Measurements from ENCODE around the gene HLCS. TPM values are rescaled to one million over a fixed set of nuclear protein-coding genes. Genes with fewer than 3 reads are reported as not detected.

Gene HLCS
- total and polyA plus RNA-seq, 2 of the 8 experiments (the other 6 are each of a cell fraction or from before 2014, with no cell fraction given), result 4.7 to 12.2 TPM

DNA sequence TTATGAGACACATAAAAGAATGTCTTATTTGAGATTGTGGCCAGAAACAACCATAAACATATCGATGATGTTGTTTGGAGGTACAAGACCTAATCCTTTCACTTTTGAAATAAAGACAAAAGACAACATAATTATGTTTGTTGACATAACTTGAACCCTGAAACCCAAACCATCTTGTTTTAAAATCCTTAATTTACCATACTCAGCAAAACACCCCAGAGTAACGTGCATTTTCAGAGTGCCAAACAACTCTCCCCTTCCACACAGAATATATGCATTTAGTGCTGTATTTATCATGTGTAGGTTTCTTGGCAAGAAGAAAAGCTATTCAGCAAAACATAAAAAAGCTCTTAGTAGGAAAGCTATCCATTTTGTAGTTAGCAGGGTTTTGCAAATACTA, 250.1 kb downstream of the HLCS start:
- Histone ChIP-seq H2BK5ac (ENCODE audit: low read depth, low read length) (no peak overlapping the region), H2AFZ (ENCODE audit: low read length) (no peak overlapping the region), H3K4me1 (replicated peaks in 1 of 4; ENCODE audit: control insufficient read depth in 3 of 4, insufficient read depth in 4 of 4, low read length in 3 of 4) (peaks cover 0 to 7% (median 3%) of the 10 kb centered on the region in 4 experiments; a peak in 4 of 7 replicates), H2BK120ac (replicated peaks; ENCODE audit: low read depth, low read length) (no peak overlapping the region), H3K27me3 (replicated peaks in 1 of 4; ENCODE audit: control insufficient read depth in 3 of 4, extremely low read depth in 1 of 4, insufficient read depth in 3 of 4, low read length in 3 of 4) (peaks cover 0 to 18% (median 5%) of the 10 kb centered on the region in 4 experiments; a peak in 6 of 7 replicates), H3K23me2 (ENCODE audit: low read depth, low read length) (no peaks in the 10 kb centered on the region), H2BK12ac (ENCODE audit: low read depth, low read length) (no peak overlapping the region), H2BK15ac (ENCODE audit: low read length) (no peak overlapping the region), H3K9ac (replicated peaks in 1 of 4; ENCODE audit: extremely low read depth in 1 of 4, low read depth in 3 of 4, low read length in 3 of 4) (no peak overlapping the region), H3K36me3 (ENCODE audit: control insufficient read depth in 2 of 4, insufficient read depth in 4 of 4, low read length in 3 of 4) (no peaks in the 10 kb centered on the region), H4K91ac (replicated peaks; ENCODE audit: insufficient read length, low read length) (no peak overlapping the region), H4K20me1 (replicated peaks in 1 of 2; ENCODE audit: control insufficient read depth in 1 of 2, insufficient read depth in 2 of 2, low read length in 2 of 2) (no peaks in the 10 kb centered on the region), H3K4me3 (ENCODE audit: extremely low read depth in 1 of 4, insufficient read depth in 2 of 4, low read depth in 3 of 4, low read length in 4 of 4) (no peak overlapping the region), H3K18ac (ENCODE audit: extremely low read depth, low read length) (no peak overlapping the region), H3K56ac (replicated peaks; ENCODE audit: insufficient read length, low read depth, low read length) (no peak overlapping the region), H3K9me3 (ENCODE audit: insufficient read depth in 2 of 2, low read depth in 1 of 2, low read length in 1 of 2) (no peaks in the 10 kb centered on the region), H3K27ac (ENCODE audit: low read depth, low read length) (no peak overlapping the region), H2AK5ac (ENCODE audit: low read depth, low read length) (no peak overlapping the region), H4K5ac (ENCODE audit: insufficient read length, low read depth, low read length) (no peak overlapping the region), H4K8ac (ENCODE audit: extremely low read depth, insufficient read depth, low read length) (no peak overlapping the region), H3K4me2 (ENCODE audit: insufficient read depth in 1 of 2, low read depth in 2 of 2, low read length in 2 of 2) (no peak overlapping the region), H3K4ac (replicated peaks; ENCODE audit: insufficient read length, low read depth, low read length) (no peak overlapping the region), H3K79me2 (ENCODE audit: control insufficient read depth in 1 of 2, insufficient read depth in 2 of 2, low read length in 2 of 2) (no peaks in the 10 kb centered on the region), H3K23ac (ENCODE audit: insufficient read length) (no peak overlapping the region), H2BK20ac (ENCODE audit: low read length) (no peak overlapping the region), H3K79me1 (ENCODE audit: low read depth, low read length) (no peaks in the 10 kb centered on the region), H3K14ac (ENCODE audit: insufficient read length) (no peak overlapping the region)
- TF ChIP-seq BCL11A (IDR thresholded peaks at IDR 0.05; ENCODE audit: low read depth in 2 of 2, low read length in 2 of 2), result no peak
- no peak for TF ChIP-seq ASH2L (IDR thresholded peaks at IDR 0.05; ENCODE audit: low read length)
- TF ChIP-seq ZNF274 (IDR thresholded peaks at IDR 0.05; ENCODE audit: borderline replicate concordance, extremely low read depth, low read length), result no peak
- no peak for TF ChIP-seq HDAC2 (IDR thresholded peaks at IDR 0.05; ENCODE audit: borderline replicate concordance in 1 of 2, low read depth in 2 of 2, low read length in 2 of 2)
- TF ChIP-seq RAD21 (IDR thresholded peaks at IDR 0.05 in 1 of 2, conservative IDR thresholded peaks at IDR 0.05 in 1 of 2; ENCODE audit: low read depth in 2 of 2, low read length in 2 of 2), result no peak
- TF ChIP-seq POLR2A (IDR thresholded peaks at IDR 0.05; ENCODE audit: control extremely low read depth in 1 of 2, low read depth in 2 of 2, low read length in 2 of 2), result no peak
- 86% methylated on average over 2 of the region's 2 CpGs; no CpG with 5 or more reads in 1 of the 2 experiments for whole genome bisulfite sequencing, 2 experiments (ENCODE audit: extremely low coverage in 1 of 2, insufficient coverage in 1 of 2, insufficient read length in 1 of 2, insufficient replicate concordance in 2 of 2, low coverage in 1 of 2, low lambda C conversion rate in 2 of 2, missing lambda C conversion rate in 1 of 2)
- CTCF ChIA-PET (ENCODE audit: partially characterized antibody), result interaction anchor here (0.9 to 3.7 kb wide), 6 partner anchors 9 to 211 kb away, joined by 3 to 15 read pairs (median 4); no protein-coding TSS in a partner anchor
- FAIRE-seq (no peak), DNase-seq (ENCODE audit: low read depth in 1 of 2, low spot score in 2 of 2) (no peak)
- POLR2A ChIA-PET (ENCODE audit: partially characterized antibody), result no interaction called here

Data from H1 (cell line).